ENCODE measurements around the gene F7. TPM values are rescaled to one million over a fixed set of nuclear protein-coding genes. Genes with fewer than 3 reads are reported as not detected.

F7 gene
- total RNA-seq, 1 donor from 2014 or later = 0.60 TPM

GRCh38 chr13:113151745-113152690 is 46.4 kb downstream of the F7 start:
- Mint-ChIP-seq H3K27ac (ENCODE audit: unreplicated experiment) (peak overlapping the region; percentile 83), H3K9me3 (ENCODE audit: low read depth) (no peaks in the 10 kb centered on the region), H3K27me3 (ENCODE audit: low read depth) (no peaks in the 10 kb centered on the region), H3K4me3 (ENCODE audit: unreplicated experiment) (peak overlapping the region; percentile 59), H3K36me3 (ENCODE audit: low read depth) (peaks cover 1% of the 10 kb centered on the region), H3K4me1 (ENCODE audit: low read depth) (peaks cover 14% of the 10 kb centered on the region)
- TF ChIP-seq, protein P1, sequence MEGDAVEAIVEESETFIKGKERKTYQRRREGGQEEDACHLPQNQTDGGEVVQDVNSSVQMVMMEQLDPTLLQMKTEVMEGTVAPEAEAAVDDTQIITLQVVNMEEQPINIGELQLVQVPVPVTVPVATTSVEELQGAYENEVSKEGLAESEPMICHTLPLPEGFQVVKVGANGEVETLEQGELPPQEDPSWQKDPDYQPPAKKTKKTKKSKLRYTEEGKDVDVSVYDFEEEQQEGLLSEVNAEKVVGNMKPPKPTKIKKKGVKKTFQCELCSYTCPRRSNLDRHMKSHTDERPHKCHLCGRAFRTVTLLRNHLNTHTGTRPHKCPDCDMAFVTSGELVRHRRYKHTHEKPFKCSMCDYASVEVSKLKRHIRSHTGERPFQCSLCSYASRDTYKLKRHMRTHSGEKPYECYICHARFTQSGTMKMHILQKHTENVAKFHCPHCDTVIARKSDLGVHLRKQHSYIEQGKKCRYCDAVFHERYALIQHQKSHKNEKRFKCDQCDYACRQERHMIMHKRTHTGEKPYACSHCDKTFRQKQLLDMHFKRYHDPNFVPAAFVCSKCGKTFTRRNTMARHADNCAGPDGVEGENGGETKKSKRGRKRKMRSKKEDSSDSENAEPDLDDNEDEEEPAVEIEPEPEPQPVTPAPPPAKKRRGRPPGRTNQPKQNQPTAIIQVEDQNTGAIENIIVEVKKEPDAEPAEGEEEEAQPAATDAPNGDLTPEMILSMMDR (IDR thresholded peaks at IDR 0.05) = no peak
- no peak for DNase-seq (ENCODE audit: low spot score)

GRCh38 chr13:113152691-113152983 is 47.0 kb downstream of the F7 start:
- H3K4me3 Mint-ChIP-seq (ENCODE audit: unreplicated experiment) = peak overlapping the region; percentile 59
- H3K36me3 Mint-ChIP-seq (ENCODE audit: low read depth) = peaks cover 1% of the 10 kb centered on the region
- H3K9me3 Mint-ChIP-seq (ENCODE audit: low read depth) = no peaks in the 10 kb centered on the region
- no peak for DNase-seq (ENCODE audit: low spot score)
- TF ChIP-seq, protein P1 (IDR thresholded peaks at IDR 0.05) = no peak
- no peaks in the 10 kb centered on the region for H3K27me3 Mint-ChIP-seq (ENCODE audit: low read depth)
- H3K4me1 Mint-ChIP-seq (ENCODE audit: low read depth) = peaks cover 17% of the 10 kb centered on the region
- peak overlapping the region; percentile 58 for H3K27ac Mint-ChIP-seq (ENCODE audit: unreplicated experiment)

GRCh38 chr13:113152984-113153809 is 47.6 kb downstream of the F7 start:
- peak overlapping the region; percentile 92 for H3K27ac Mint-ChIP-seq (ENCODE audit: unreplicated experiment)

DNA sequence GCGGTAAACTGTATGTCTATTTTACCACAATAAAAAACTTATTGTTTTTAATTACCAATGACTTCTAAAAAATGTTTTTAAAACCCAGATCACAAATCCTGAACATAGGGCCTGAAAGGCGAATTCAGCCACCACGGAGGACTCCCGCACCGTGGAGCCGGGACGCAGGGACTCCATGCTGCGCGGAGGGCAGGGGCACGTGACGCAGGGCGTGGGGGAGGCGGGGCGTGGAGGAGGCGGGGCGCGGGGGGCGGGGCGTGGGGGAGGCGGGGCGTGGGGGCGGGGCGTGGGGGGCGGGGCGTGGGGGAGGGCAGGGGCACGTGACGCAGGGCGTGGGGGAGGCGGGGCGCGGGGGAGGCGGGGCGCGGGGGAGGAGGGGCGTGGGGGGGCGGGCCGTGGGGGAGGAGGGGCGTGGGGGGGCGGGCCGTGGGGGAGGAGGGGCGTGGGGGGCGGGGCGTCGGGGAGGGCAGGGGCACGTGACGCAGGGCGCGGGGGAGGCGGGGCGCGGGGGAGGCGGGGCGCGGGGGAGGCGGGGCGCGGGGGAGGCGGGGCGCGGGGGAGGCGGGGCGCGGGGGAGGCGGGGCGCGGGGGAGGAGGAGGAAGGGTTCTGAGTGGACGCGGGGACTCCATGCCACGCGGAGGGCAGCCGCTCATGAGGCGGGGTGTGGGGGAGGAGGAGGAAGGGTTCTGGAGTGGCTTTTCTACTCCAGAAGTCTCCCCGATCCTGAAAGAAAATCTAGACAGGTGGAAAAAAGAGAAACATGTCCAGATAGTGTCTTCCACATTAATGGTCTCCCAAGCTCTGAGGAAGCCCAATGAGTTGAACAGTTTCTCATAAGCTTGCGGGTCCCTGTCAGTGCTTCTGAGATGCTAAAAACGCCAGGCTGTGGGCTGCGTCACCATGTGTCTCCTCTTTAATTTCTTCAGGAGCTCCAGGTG is 48.5 kb downstream of the F7 start:
- Mint-ChIP-seq H3K27me3 (ENCODE audit: low read depth) (no peaks in the 10 kb centered on the region), H3K36me3 (ENCODE audit: low read depth) (peaks cover 1% of the 10 kb centered on the region), H3K4me3 (ENCODE audit: unreplicated experiment) (peak overlapping the region; percentile 72), H3K9me3 (ENCODE audit: low read depth) (no peaks in the 10 kb centered on the region), H3K4me1 (ENCODE audit: low read depth) (peaks cover 17% of the 10 kb centered on the region), H3K27ac (ENCODE audit: unreplicated experiment) (peak overlapping the region; percentile 92)
- DNase-seq (ENCODE audit: low spot score) = no peak
- TF ChIP-seq, protein P1 (IDR thresholded peaks at IDR 0.05) = no peak

More at GRCh38 chr13:113152984-113153809, 47.6 kb downstream of the F7 start:
- TF ChIP-seq, protein P1 (IDR thresholded peaks at IDR 0.05) = no peak
- Mint-ChIP-seq H3K27me3 (ENCODE audit: low read depth) (no peaks in the 10 kb centered on the region), H3K9me3 (ENCODE audit: low read depth) (no peaks in the 10 kb centered on the region), H3K4me3 (ENCODE audit: unreplicated experiment) (peak overlapping the region; percentile 72), H3K36me3 (ENCODE audit: low read depth) (peaks cover 1% of the 10 kb centered on the region), H3K4me1 (ENCODE audit: low read depth) (peaks cover 17% of the 10 kb centered on the region)
- no peak for DNase-seq (ENCODE audit: low spot score)
